GM23248 (cell line): ENCODE measurements around the gene ALPI.

ENCODE experiments used
- EZH2 ChIP-seq: fragments of 200-600 bp; sonication (generic); IDR thresholded peaks from 2 replicates; pipeline ENCODE4 v1.6.1; 2018; ENCODE audit warnings: antibody characterized with exemption, mild to moderate bottlenecking; ENCODE audit not compliant: insufficient read depth, poor library complexity, severe bottlenecking
- EZH2phosphoT487 ChIP-seq: fragments of 200-600 bp; sonication (generic); IDR thresholded peaks from 2 replicates; pipeline ENCODE4 v1.6.1; 2018; ENCODE audit warnings: antibody characterized with exemption, moderate library complexity, mild to moderate bottlenecking, low read depth; ENCODE audit not compliant: insufficient read depth

DNA sequence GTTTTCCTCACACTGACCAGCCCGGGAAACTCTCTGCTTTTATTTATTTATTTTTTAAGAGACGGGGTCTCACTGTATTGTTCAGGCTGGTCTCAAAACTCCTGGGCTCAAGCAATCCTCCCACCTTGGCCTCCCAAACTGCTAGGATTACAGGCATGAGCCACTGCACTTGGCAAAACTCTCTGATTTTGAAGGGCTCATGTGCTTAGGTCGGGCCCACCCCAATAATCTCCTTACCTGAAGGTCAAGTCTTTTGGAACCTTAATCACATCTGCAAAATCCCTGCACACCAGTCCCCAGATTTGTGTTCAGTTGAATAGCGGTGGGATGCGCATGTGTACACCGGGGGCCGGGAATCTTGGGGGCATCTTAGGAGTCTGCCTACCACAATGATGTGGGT is 39.3 kb downstream of the ALPI start:
- TF ChIP-seq EZH2phosphoT487, result no peak
- TF ChIP-seq EZH2, result no peak
